Adrenal gland (tissue), 12 donors: Measurements from ENCODE around the gene TSPYL1. TPM values are rescaled to one million over a fixed set of nuclear protein-coding genes. Genes with fewer than 3 reads are reported as not detected.

Experiments
- DNase-seq, 7 donors: peaks; one replicate each; pipeline ENCODE4 v3.0.0-alpha.2; 2019 to 2020
- H3K27ac ChIP-seq, 5 donors: fragments of 200-600 bp; sonication (generic) in 4 of 5; 1 replicate in 3 of 5; 2 replicates in 2 of 5; pipeline versions ENCODE4 v1.5.1 to v1.8.0; 2016 to 2020; ENCODE audit warnings: mild to moderate bottlenecking in 1 of 5
- H3K27me3 ChIP-seq: fragments of 200-600 bp; 2 replicates; pipeline ENCODE4 v1.8.0; 2021
- H3K36me3 ChIP-seq, 2 donors: fragments of 200-600 bp; replicated peaks in 1 of 2; 1 replicate in 1 of 2; 2 replicates in 1 of 2; pipeline versions ENCODE4 v1.5.1 to v1.8.0; 2018 to 2022
- H3K4me1 ChIP-seq, 2 donors: fragments of 200-600 bp; replicated peaks in 1 of 2; 1 replicate in 1 of 2; 2 replicates in 1 of 2; pipeline versions ENCODE4 v1.5.1 to v1.8.0; 2018 to 2021
- H3K4me3 ChIP-seq, 4 donors: fragments of 200-600 bp; sonication (generic) in 3 of 4; one replicate each; pipeline ENCODE4 v1.5.1; 2016 to 2018
- H3K9me3 ChIP-seq, 3 donors: fragments of 200-600 bp; sonication (generic) in 1 of 3; replicated peaks in 1 of 3; 1 replicate in 2 of 3; 2 replicates in 1 of 3; pipeline versions ENCODE4 v1.5.1 to v1.8.0; 2016 to 2021
- CTCF ChIP-seq, 6 experiments: fragments of 450-650 bp in 4 of 6; fragments of 200-600 bp in 2 of 6; sonication (generic) in 1 of 6; IDR thresholded peaks; 1 replicate in 5 of 6; 2 replicates in 1 of 6; pipeline versions ENCODE4 v1.5.1 to v1.8.0; 2016 to 2021; ENCODE audit warnings: antibody characterized with exemption in 6 of 6, mild to moderate bottlenecking in 2 of 6, moderate library complexity in 1 of 6
- POLR2A ChIP-seq, 2 donors: fragments of 450-650 bp; IDR thresholded peaks; one replicate each; pipeline ENCODE4 v1.6.1; 2017; ENCODE audit warnings: antibody characterized with exemption in 2 of 2, mild to moderate bottlenecking in 2 of 2, moderate library complexity in 1 of 2
- WGBS, 4 donors: extraction: QIAGEN DNeasy Blood & Tissue Kit in 2 of 4; methylation state at CpG; one replicate each; pipeline versions ENCODE4 v1.1.5 to v1.1.7; 2013 to 2017; 5-methylcytosine and 5-hydroxymethylcytosine counted together
- intact Hi-C, 2 donors: fragments of 100-400 bp; cut with DNase I; formaldehyde crosslinking; loops; one replicate each; pipeline versions ENCODE4 v1.14.1 to v1.15.0; 2022 to 2023
- polyA plus RNA-seq, 3 donors: library from polyadenylated mRNA; stranded (reverse); fragments of 200-250 nt in 2 of 3; fragments of 350-450 nt in 1 of 3; fragmentation: Illumina TruSeq in 1 of 3; extraction: RNeasy Lipid Tissue Mini Kit (QIAGEN cat#74804) in 1 of 3; gene quantifications; one replicate each; pipeline ENCODE4 v1.2.3, GENCODE V29; 2013 to 2014
- total RNA-seq, 9 donors: library from RNA; depleted of rRNA in 4 of 9; stranded (reverse); fragments of >200 nt in 4 of 9; fragments of 120-200 nt in 1 of 9; fragmentation: NEBNext Ultra II Directional in 1 of 9; extraction: Animal tissue kit (Norgen Biotek cat#: 25700) in 1 of 9; gene quantifications; one replicate each; pipeline versions ENCODE4 v1.1.0 to v1.2.4, GENCODE V29; 2013 to 2023
- donor health status: healthy with polysubstance abuse.
- donor health status: Bipolar disorder and iron deficiency.
- donor health status: DM: yes; HTN: yes; CAD: no.
- donor health status: DM: no; HTN: no; CAD: no.
- donor health status: DM: no; HTN: no; CAD: no.
- donor health status: DM: yes; HTN: yes; CAD: no.

Gene TSPYL1
- total and polyA plus RNA-seq, 12 donors: 24.8 to 271 (median 181) TPM

- TF ChIP-seq POLR2A (IDR thresholded peaks at IDR 0.05) (no peak), CTCF (IDR thresholded peaks at IDR 0.05) (no peak)
- 85 to 96% (median 91%) methylated on average over 4 of the region's 4 CpGs for WGBS, 4 donors
- H3K27ac ChIP-seq: no peak overlapping the region
- DNase-seq: no peak
- intact Hi-C loops: no loop called here
- H3K9me3 ChIP-seq: no peaks in the 10 kb centered on the region
- H3K4me3 ChIP-seq: no peak overlapping the region
- H3K4me1 ChIP-seq: peaks cover 5 to 33% of the 10 kb centered on the region in 2 donors
- H3K36me3 ChIP-seq: peaks cover 0 to 4% of the 10 kb centered on the region in 2 donors
- H3K27me3 ChIP-seq: no peaks in the 10 kb centered on the region
These were observed 35.4 kb downstream of the TSPYL1 start for GRCh38 chr6:116244284-116244683.

- H3K4me3 ChIP-seq: no peak overlapping the region
- H3K4me1 ChIP-seq: peaks cover 0 to 8% of the 10 kb centered on the region in 2 donors
- TF ChIP-seq POLR2A (IDR thresholded peaks at IDR 0.05) (no peak), CTCF (IDR thresholded peaks at IDR 0.05) (no peak)
- H3K27ac ChIP-seq: no peak overlapping the region
- no peaks in the 10 kb centered on the region for H3K9me3 ChIP-seq
- intact Hi-C loops: no loop called here
- no peak for DNase-seq
- H3K27me3 ChIP-seq: no peaks in the 10 kb centered on the region
- peaks cover 0 to 19% of the 10 kb centered on the region in 2 donors for H3K36me3 ChIP-seq
- WGBS, 4 donors: 96 to 97% (median 96%) methylated on average over 1 of the region's 1 CpG
These were observed 39.9 kb downstream of the TSPYL1 start for GRCh38 chr6:116239856-116240255.

GRCh38 chr6:116239256-116239655 lies 40.5 kb downstream of the TSPYL1 start:
- TF ChIP-seq CTCF (IDR thresholded peaks at IDR 0.05) (no peak), POLR2A (IDR thresholded peaks at IDR 0.05) (no peak)
- Histone ChIP-seq H3K27ac (no peak overlapping the region), H3K27me3 (no peaks in the 10 kb centered on the region), H3K36me3 (peaks cover 0 to 19% of the 10 kb centered on the region in 2 donors), H3K9me3 (no peaks in the 10 kb centered on the region), H3K4me1 (peaks cover 0 to 8% of the 10 kb centered on the region in 2 donors), H3K4me3 (no peak overlapping the region)
- WGBS, 4 donors: 96 to 100% (median 97%) methylated on average over 2 of the region's 2 CpGs
- intact Hi-C loops: no loop called here
- no peak for DNase-seq

GRCh38 chr6:116238083-116238482 lies 41.6 kb downstream of the TSPYL1 start:
- H3K4me1 ChIP-seq: no peaks in the 10 kb centered on the region
- WGBS, 4 donors: 88 to 94% (median 92%) methylated on average over 2 of the region's 2 CpGs
- no peak for DNase-seq
- H3K9me3 ChIP-seq: no peaks in the 10 kb centered on the region
- intact Hi-C loops: no loop called here
- H3K4me3 ChIP-seq: no peak overlapping the region
- no peak overlapping the region for H3K27ac ChIP-seq
- peaks cover 0 to 19% of the 10 kb centered on the region in 2 donors for H3K36me3 ChIP-seq
- no peak for TF ChIP-seq CTCF (IDR thresholded peaks at IDR 0.05)
- no peak for TF ChIP-seq POLR2A (IDR thresholded peaks at IDR 0.05)
- no peaks in the 10 kb centered on the region for H3K27me3 ChIP-seq
